Panc1 (cell line): ENCODE results near the gene BNIP2. TPM values are rescaled to one million over a fixed set of nuclear protein-coding genes. Genes with fewer than 3 reads are reported as not detected.

Source experiments
- ATAC-seq: fragments of 200-7000 bp; cut with Tn5 transposase; 2 replicates; pipeline ENCODE4 v1.9.1; 2020; ENCODE audit warnings: mild to moderate bottlenecking, moderate library complexity
- BruUV-seq: library from RNA; stranded (reverse); fragments of 400-500 nt; replicated peaks from 2 replicates; lab custom pipeline; 2021; lab: Mats Ljungman, UMichigan
- CTCF ChIA-PET: fragments of 300-600 bp; sonication (Branson Sonifier 250); formaldehyde crosslinking; loops from one replicate; lab custom pipeline; 2022; ENCODE audit warnings: antibody characterized with exemption; lab: Charles Lee
- POLR2A ChIA-PET: fragments of 300-600 bp; sonication (Branson Sonifier 250); formaldehyde crosslinking; loops from one replicate; lab custom pipeline; 2022; ENCODE audit warnings: antibody characterized with exemption; lab: Charles Lee
- DNase-seq: peaks from one replicate; pipeline ENCODE4 v3.0.0-alpha.2; 2010; ENCODE audit warnings: low read depth, low spot score
- H3K27ac ChIP-seq: 2 replicates; pipeline ENCODE4 v1.5.1; 2011; ENCODE audit warnings: mild to moderate bottlenecking, low read length, inconsistent platforms
- H3K27me3 ChIP-seq: fragments of 200-500 bp; sonication (Bioruptor generic); 2 replicates; pipeline ENCODE4 v1.6.0; 2014; ENCODE audit warnings: low read length, inconsistent platforms; ENCODE audit not compliant: control insufficient read depth, insufficient read depth
- H3K36me3 ChIP-seq: fragments of 200-500 bp; sonication (Bioruptor generic); 2 replicates; pipeline ENCODE4 v1.5.1; 2014; ENCODE audit warnings: inconsistent platforms, mild to moderate bottlenecking, low read length, moderate library complexity; ENCODE audit not compliant: control insufficient read depth, insufficient read depth
- H3K4me1 ChIP-seq: 2 replicates; pipeline ENCODE4 v1.5.1; 2011; ENCODE audit warnings: inconsistent platforms, mild to moderate bottlenecking, low read length, moderate library complexity; ENCODE audit not compliant: control insufficient read depth, insufficient read depth
- H3K4me3 ChIP-seq, 2 experiments: 2 replicates each; pipeline ENCODE4 v1.5.1; 2011 to 2012; ENCODE audit warnings: low read depth in 2 of 2, low read length in 2 of 2, mild to moderate bottlenecking in 2 of 2, inconsistent platforms in 1 of 2, moderate library complexity in 1 of 2
- H3K9me3 ChIP-seq: fragments of 200-500 bp; sonication (Bioruptor generic); 2 replicates; pipeline ENCODE4 v1.5.1; 2014; ENCODE audit warnings: low read depth, mild to moderate bottlenecking, inconsistent platforms, low read length, moderate library complexity; ENCODE audit not compliant: control insufficient read depth, insufficient read depth
- in situ Hi-C: cut with HindIII; loops from 2 replicates; pipeline ENCODE4 v1.10.0; 2016; ENCODE audit warnings: low sequenced_read_pairs, low pct_unique_long_range_greater_than_20kb
- intact Hi-C: fragments of 100-400 bp; cut with micrococcal nuclease; formaldehyde crosslinking; loops from one replicate; pipeline ENCODE4 v1.10.0; 2022; ENCODE audit not compliant: unreplicated experiment
- total RNA-seq: library from RNA; stranded (reverse); gene quantifications from one replicate; pipeline ENCODE4 v1.2.1, GENCODE V29; 2021; ENCODE audit not compliant: unreplicated experiment
- TF ChIP-seq, protein P1 (sequence below): fragments of 450-650 bp; IDR thresholded peaks from 2 replicates; pipeline ENCODE4 v1.5.1; 2017; ENCODE audit warnings: mild to moderate bottlenecking

The BNIP2 gene
- total RNA-seq, 1 experiment from 2014 or later, result 70.7 TPM

DNA sequence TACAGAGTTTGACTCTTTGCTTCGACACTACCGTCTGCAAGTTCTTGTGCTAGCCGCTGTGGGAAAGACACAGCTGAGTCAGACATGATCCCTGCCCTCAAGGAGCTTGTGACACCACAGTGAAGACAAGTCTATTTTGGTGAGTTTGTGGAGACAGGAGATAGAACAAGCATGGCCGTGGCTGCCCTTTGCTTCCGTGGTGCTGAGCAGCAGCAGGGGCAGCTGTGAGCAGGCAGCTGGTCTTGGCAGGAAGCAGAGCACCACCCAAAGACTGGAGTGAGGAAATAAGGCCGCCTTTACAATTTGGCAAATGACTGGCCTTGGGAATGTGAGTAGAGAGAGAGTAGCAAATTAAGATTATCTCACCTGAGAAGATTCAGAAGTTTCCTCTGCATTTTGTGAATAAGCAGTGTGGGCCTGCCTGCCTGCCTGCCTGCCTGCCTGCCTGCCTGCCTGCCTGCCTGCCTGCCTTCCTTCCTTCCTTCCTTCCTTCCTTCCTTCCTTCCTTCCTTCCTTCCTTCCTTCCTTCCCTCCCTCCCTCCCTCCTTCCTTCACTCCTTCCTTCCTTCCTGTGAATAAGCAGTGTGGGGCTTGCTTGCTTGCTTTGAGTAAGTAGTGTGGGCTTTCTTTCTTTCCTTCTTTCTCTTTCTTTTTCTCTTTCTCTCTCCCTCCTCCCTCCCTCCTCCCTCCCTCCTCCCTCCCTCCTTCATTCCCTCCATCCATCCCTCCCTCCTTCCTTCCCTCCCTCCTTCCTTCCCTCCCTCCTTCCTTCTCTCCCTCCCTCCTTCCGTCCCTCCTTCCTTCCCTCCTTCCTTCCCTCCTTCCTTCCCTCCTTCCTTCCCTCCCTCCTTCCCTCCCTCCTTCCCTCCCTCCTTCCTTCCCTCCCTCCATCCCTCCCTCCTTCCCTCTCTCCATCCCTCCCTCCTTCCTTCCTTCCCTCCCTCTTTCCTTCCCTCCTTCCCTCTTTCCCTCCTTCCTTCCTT lies 79.1 kb downstream of the BNIP2 start:
- H3K36me3 ChIP-seq, result no peaks in the 10 kb centered on the region
- TF ChIP-seq, protein P1, sequence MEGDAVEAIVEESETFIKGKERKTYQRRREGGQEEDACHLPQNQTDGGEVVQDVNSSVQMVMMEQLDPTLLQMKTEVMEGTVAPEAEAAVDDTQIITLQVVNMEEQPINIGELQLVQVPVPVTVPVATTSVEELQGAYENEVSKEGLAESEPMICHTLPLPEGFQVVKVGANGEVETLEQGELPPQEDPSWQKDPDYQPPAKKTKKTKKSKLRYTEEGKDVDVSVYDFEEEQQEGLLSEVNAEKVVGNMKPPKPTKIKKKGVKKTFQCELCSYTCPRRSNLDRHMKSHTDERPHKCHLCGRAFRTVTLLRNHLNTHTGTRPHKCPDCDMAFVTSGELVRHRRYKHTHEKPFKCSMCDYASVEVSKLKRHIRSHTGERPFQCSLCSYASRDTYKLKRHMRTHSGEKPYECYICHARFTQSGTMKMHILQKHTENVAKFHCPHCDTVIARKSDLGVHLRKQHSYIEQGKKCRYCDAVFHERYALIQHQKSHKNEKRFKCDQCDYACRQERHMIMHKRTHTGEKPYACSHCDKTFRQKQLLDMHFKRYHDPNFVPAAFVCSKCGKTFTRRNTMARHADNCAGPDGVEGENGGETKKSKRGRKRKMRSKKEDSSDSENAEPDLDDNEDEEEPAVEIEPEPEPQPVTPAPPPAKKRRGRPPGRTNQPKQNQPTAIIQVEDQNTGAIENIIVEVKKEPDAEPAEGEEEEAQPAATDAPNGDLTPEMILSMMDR, result no peak
- DNase-seq, result no peak
- in situ Hi-C loops, result no loop called here
- no peak overlapping the region for H3K4me3 ChIP-seq
- H3K4me1 ChIP-seq, result no peaks in the 10 kb centered on the region
- CTCF ChIA-PET, result no interaction called here
- H3K27ac ChIP-seq, result no peak overlapping the region
- BruUV-seq, result no TSS peak
- H3K27me3 ChIP-seq, result no peaks in the 10 kb centered on the region
- intact Hi-C loops, result no loop called here
- ATAC-seq, result no peak
- H3K9me3 ChIP-seq, result no peaks in the 10 kb centered on the region
- POLR2A ChIA-PET, result no interaction called here

Other genes with a start within 250 kb of the BNIP2 start
- not detected for gene GCNT3, start 77.5 kb downstream of the BNIP2 start, total RNA-seq
- gene GTF2A2, start 31.8 kb downstream of the BNIP2 start, total RNA-seq, result 234 TPM